MM.1S (cell line): ENCODE data around the gene MS4A15.

Source experiments
- DNase-seq: peaks from one replicate; pipeline ENCODE4 v3.0.0-alpha.2; 2015
- H2AFZ ChIP-seq: fragments of 300-600 bp; sonication (generic); 2 replicates; pipeline ENCODE4 v1.6.0; 2016; ENCODE audit warnings: antibody characterized with exemption, low read length
- H3F3A ChIP-seq: fragments of 300-600 bp; sonication (generic); 2 replicates; pipeline ENCODE4 v1.6.1; 2016; ENCODE audit warnings: mild to moderate bottlenecking, antibody characterized with exemption, low read length, moderate library complexity, mixed read lengths; ENCODE audit not compliant: insufficient read depth
- H3K27ac ChIP-seq: fragments of 300-600 bp; sonication (generic); 2 replicates; pipeline ENCODE4 v1.5.1; 2016; ENCODE audit warnings: mild to moderate bottlenecking, low read length
- H3K27me3 ChIP-seq: fragments of 300-600 bp; sonication (generic); replicated peaks from 2 replicates; pipeline ENCODE4 v1.6.0; 2016; ENCODE audit warnings: low read length; ENCODE audit not compliant: insufficient read depth
- H3K36me3 ChIP-seq: fragments of 300-600 bp; sonication (generic); replicated peaks from 2 replicates; pipeline ENCODE4 v1.6.1; 2016; ENCODE audit warnings: mild to moderate bottlenecking, low read length, mixed read lengths; ENCODE audit not compliant: insufficient read depth
- H3K4me1 ChIP-seq: fragments of 300-600 bp; sonication (generic); 2 replicates; pipeline ENCODE4 v1.6.1; 2016; ENCODE audit warnings: low read length, mixed read lengths
- H3K4me2 ChIP-seq: fragments of 300-600 bp; sonication (generic); 2 replicates; pipeline ENCODE4 v1.6.0; 2016; ENCODE audit warnings: low read depth, low read length
- H3K4me3 ChIP-seq: fragments of 300-600 bp; sonication (generic); 2 replicates; pipeline ENCODE4 v1.5.1; 2016; ENCODE audit warnings: low read length, mixed read lengths
- H3K79me2 ChIP-seq: fragments of 300-600 bp; sonication (generic); 2 replicates; pipeline ENCODE4 v1.6.1; 2016; ENCODE audit warnings: mixed run types, low read length, mixed read lengths
- H3K9ac ChIP-seq: fragments of 300-600 bp; sonication (generic); 2 replicates; pipeline ENCODE4 v1.6.1; 2016; ENCODE audit warnings: low read length, mixed read lengths
- H3K9me2 ChIP-seq: fragments of 300-600 bp; sonication (generic); replicated peaks from 2 replicates; pipeline ENCODE4 v1.6.1; 2016; ENCODE audit warnings: mild to moderate bottlenecking, low read length, mixed read lengths; ENCODE audit not compliant: insufficient read depth
- H3K9me3 ChIP-seq: fragments of 300-600 bp; sonication (generic); replicated peaks from 2 replicates; pipeline ENCODE4 v1.6.1; 2016; ENCODE audit warnings: mild to moderate bottlenecking, low read length, mixed read lengths; ENCODE audit not compliant: insufficient read depth
- H4K20me1 ChIP-seq: fragments of 300-600 bp; sonication (generic); 2 replicates; pipeline ENCODE4 v1.6.1; 2016; ENCODE audit warnings: mild to moderate bottlenecking, low read length, moderate library complexity, mixed read lengths; ENCODE audit not compliant: insufficient read depth
- CTCF ChIP-seq: fragments of 300-600 bp; sonication (generic); IDR thresholded peaks from 2 replicates; pipeline ENCODE4 v1.5.1; 2016; ENCODE audit warnings: antibody characterized with exemption, low read length, mixed read lengths
- EZH2 ChIP-seq: fragments of 300-600 bp; sonication (generic); optimal IDR thresholded peaks from 2 replicates; pipeline ENCODE3; 2017; ENCODE audit warnings: low read depth, mild to moderate bottlenecking, antibody characterized with exemption, low read length, mixed read lengths
- EZH2phosphoT487 ChIP-seq: fragments of 300-600 bp; sonication (generic); IDR thresholded peaks from 2 replicates; pipeline ENCODE4 v1.6.1; 2018; ENCODE audit warnings: antibody characterized with exemption, low read length

The MS4A15 gene

GRCh38 chr11:60756307-60757032, at the start of gene MS4A15:
MS4A15 (plus strand) TSS chr11:60756867; CDS start chr11:60763734, 6,867 bp downstream.
- DNase-seq = peak; percentile 80
- no peaks in the 10 kb centered on the region for H3K36me3 ChIP-seq
- peak within 1 kb of the TSS; percentile 83 for H2AFZ ChIP-seq
- no peaks in the 10 kb centered on the region for H3K79me2 ChIP-seq
- H3K4me3 ChIP-seq = no peak within 1 kb of the TSS
- no peaks in the 10 kb centered on the region for H3K9me3 ChIP-seq
- TF ChIP-seq CTCF = peak; percentile 55
- no peak for TF ChIP-seq EZH2phosphoT487
- H3K9ac ChIP-seq = peak within 1 kb of the TSS; percentile 10; the same call in 1 of the 2 replicates
- H3K27me3 ChIP-seq = no peaks in the 10 kb centered on the region
- H3K9me2 ChIP-seq = no peaks in the 10 kb centered on the region
- H4K20me1 ChIP-seq = no peaks in the 10 kb centered on the region
- H3K27ac ChIP-seq = peak within 1 kb of the TSS; percentile 69
- H3K4me1 ChIP-seq = peaks cover 22% of the 10 kb centered on the region
- H3K4me2 ChIP-seq = peak within 1 kb of the TSS; percentile 12; the same call in 1 of the 2 replicates
- no peaks in the 10 kb centered on the region; the same call in none of the 2 replicates for H3F3A ChIP-seq

- no peak overlapping the region for H3K4me3 ChIP-seq
- no peak overlapping the region for H2AFZ ChIP-seq
- H3K27ac ChIP-seq = no peak overlapping the region
- H3K9me3 ChIP-seq = no peaks in the 10 kb centered on the region
- H3K4me2 ChIP-seq = no peak overlapping the region
- H3K27me3 ChIP-seq = no peaks in the 10 kb centered on the region
- H3K9me2 ChIP-seq = no peaks in the 10 kb centered on the region
- no peak for TF ChIP-seq EZH2
- no peak for TF ChIP-seq EZH2phosphoT487
- TF ChIP-seq CTCF = no peak
- H3F3A ChIP-seq = no peaks in the 10 kb centered on the region
- H4K20me1 ChIP-seq = no peaks in the 10 kb centered on the region
- no peak overlapping the region for H3K9ac ChIP-seq
- DNase-seq = no peak
- no peaks in the 10 kb centered on the region for H3K4me1 ChIP-seq
- no peaks in the 10 kb centered on the region for H3K36me3 ChIP-seq
- H3K79me2 ChIP-seq = no peaks in the 10 kb centered on the region
Observed at GRCh38 chr11:60706931-60707330, 49.7 kb upstream of the MS4A15 start.

GRCh38 chr11:60710482-60710881, 46.2 kb upstream of the MS4A15 start:
- no peak overlapping the region for H2AFZ ChIP-seq
- TF ChIP-seq EZH2phosphoT487 (no peak), CTCF (no peak), EZH2 (no peak)
- H3K4me3 ChIP-seq = no peak overlapping the region
- no peak overlapping the region for H3K4me2 ChIP-seq
- H3K9me3 ChIP-seq = no peaks in the 10 kb centered on the region
- no peaks in the 10 kb centered on the region for H3K9me2 ChIP-seq
- DNase-seq = no peak
- no peaks in the 10 kb centered on the region for H3K4me1 ChIP-seq
- no peaks in the 10 kb centered on the region for H4K20me1 ChIP-seq
- H3K27me3 ChIP-seq = no peaks in the 10 kb centered on the region
- no peak overlapping the region for H3K9ac ChIP-seq
- H3F3A ChIP-seq = no peaks in the 10 kb centered on the region
- no peaks in the 10 kb centered on the region for H3K36me3 ChIP-seq
- no peaks in the 10 kb centered on the region for H3K79me2 ChIP-seq
- H3K27ac ChIP-seq = no peak overlapping the region
